ENCODE results near the gene OR10K1.

GRCh38 chr1:158425027-158425426 is 36.6 kb upstream of the OR10K1 start:
- TF ChIP-seq, protein P1, sequence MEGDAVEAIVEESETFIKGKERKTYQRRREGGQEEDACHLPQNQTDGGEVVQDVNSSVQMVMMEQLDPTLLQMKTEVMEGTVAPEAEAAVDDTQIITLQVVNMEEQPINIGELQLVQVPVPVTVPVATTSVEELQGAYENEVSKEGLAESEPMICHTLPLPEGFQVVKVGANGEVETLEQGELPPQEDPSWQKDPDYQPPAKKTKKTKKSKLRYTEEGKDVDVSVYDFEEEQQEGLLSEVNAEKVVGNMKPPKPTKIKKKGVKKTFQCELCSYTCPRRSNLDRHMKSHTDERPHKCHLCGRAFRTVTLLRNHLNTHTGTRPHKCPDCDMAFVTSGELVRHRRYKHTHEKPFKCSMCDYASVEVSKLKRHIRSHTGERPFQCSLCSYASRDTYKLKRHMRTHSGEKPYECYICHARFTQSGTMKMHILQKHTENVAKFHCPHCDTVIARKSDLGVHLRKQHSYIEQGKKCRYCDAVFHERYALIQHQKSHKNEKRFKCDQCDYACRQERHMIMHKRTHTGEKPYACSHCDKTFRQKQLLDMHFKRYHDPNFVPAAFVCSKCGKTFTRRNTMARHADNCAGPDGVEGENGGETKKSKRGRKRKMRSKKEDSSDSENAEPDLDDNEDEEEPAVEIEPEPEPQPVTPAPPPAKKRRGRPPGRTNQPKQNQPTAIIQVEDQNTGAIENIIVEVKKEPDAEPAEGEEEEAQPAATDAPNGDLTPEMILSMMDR (IDR thresholded peaks at IDR 0.05), result no peak
- no peak for TF ChIP-seq POLR2A (IDR thresholded peaks at IDR 0.05)
- TF ChIP-seq EP300 (IDR thresholded peaks at IDR 0.05; ENCODE audit: low read depth), result no peak

Measured in transverse colon (tissue), 3 donors.